ENCODE results near the gene ALOX12. TPM values are rescaled to one million over a fixed set of nuclear protein-coding genes. Genes with fewer than 3 reads are reported as not detected.
"Not testable (repeated sequence)": the region's sequence is repeated elsewhere in the genome, so short reads cannot be mapped to it uniquely, and the experiment has no call there.

ALOX12 gene
- polyA plus RNA-seq, 1 experiment = not detected

DNA sequence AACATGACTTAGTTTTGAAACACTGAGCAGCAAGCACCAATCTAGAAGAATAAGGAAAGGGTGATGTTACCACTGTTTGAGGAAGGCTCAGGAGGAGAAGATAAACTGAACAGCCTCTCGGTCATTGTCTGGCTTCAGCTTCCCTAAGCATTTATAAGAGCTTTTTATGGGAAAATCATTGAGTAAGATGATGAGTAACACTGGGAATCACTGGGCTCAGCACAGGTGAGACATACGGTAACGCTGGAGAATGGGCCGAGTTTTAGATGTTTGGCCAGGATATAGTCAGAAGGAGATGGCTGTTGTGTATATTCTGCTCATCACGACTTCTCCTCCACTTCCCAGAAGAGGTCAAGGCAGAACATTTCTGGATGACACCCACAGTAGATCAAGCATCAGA lies 42.2 kb upstream of the ALOX12 start:
- DNase-seq (ENCODE audit: low read depth) = no peak
- TF ChIP-seq, protein P1, sequence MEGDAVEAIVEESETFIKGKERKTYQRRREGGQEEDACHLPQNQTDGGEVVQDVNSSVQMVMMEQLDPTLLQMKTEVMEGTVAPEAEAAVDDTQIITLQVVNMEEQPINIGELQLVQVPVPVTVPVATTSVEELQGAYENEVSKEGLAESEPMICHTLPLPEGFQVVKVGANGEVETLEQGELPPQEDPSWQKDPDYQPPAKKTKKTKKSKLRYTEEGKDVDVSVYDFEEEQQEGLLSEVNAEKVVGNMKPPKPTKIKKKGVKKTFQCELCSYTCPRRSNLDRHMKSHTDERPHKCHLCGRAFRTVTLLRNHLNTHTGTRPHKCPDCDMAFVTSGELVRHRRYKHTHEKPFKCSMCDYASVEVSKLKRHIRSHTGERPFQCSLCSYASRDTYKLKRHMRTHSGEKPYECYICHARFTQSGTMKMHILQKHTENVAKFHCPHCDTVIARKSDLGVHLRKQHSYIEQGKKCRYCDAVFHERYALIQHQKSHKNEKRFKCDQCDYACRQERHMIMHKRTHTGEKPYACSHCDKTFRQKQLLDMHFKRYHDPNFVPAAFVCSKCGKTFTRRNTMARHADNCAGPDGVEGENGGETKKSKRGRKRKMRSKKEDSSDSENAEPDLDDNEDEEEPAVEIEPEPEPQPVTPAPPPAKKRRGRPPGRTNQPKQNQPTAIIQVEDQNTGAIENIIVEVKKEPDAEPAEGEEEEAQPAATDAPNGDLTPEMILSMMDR (IDR thresholded peaks at IDR 0.05; ENCODE audit: insufficient read depth, low read depth, low read length) = no peak
- Histone ChIP-seq H3K4me3 (ENCODE audit: low read depth, low read length) (no peak overlapping the region), H3K27me3 (ENCODE audit: control insufficient read depth, insufficient read depth, low read length) (no peaks in the 10 kb centered on the region), H3K36me3 (ENCODE audit: control insufficient read depth, insufficient read depth, low read length) (no peaks in the 10 kb centered on the region)
- CTCF ChIA-PET = no interaction called here
- POLR2A ChIA-PET = no interaction called here

DNA sequence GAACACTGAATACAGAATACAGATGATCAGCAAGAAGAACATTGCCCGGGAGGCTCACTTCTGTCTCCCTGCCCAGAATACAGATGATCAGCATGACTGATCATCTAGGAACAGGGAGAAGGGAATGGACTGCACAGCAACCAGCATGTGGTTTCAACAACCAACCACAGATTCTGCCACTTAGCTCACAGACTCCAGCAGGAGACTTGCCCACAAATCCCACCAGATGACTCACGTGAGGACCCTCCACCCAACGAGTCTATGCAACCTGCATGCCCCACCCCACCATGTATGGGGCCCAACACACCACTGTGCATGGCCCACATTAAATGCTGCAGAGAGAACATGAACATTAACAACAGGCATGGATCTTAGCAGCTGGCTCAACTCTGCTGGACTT lies 36.1 kb upstream of the ALOX12 start:
- CTCF ChIA-PET = no interaction called here
- POLR2A ChIA-PET = no interaction called here
- TF ChIP-seq, protein P1 (IDR thresholded peaks at IDR 0.05; ENCODE audit: insufficient read depth, low read depth, low read length) = no peak
- Histone ChIP-seq H3K27me3 (ENCODE audit: control insufficient read depth, insufficient read depth, low read length) (no peaks in the 10 kb centered on the region), H3K4me3 (ENCODE audit: low read depth, low read length) (no peak overlapping the region), H3K36me3 (ENCODE audit: control insufficient read depth, insufficient read depth, low read length) (no peaks in the 10 kb centered on the region)
- DNase-seq (ENCODE audit: low read depth) = no peak

DNA sequence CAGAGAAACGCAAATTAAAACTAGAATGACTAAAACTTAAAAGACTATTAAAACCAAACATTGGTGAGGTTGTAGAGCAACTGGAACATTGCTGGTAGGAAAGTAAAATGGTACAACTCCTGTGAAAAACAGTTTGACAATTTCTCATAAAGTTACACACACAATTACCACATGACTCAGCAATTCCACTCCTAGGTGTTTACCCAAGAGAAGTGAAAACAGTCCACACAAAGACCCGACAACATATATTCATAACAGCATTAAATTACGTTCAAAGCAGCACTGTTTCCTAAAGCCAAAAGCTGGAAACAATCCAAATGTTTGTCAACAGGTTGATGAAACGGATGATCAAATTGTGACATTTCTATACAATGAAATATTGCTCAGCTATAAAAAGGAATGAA lies 26.5 kb upstream of the ALOX12 start:
- CTCF ChIA-PET = interaction anchor here (0.7 to 1.5 kb wide), 2 partner anchors 55 to 288 kb away, joined by 4 read pairs; no protein-coding TSS in a partner anchor
- no peak for DNase-seq (ENCODE audit: low read depth)

DNA sequence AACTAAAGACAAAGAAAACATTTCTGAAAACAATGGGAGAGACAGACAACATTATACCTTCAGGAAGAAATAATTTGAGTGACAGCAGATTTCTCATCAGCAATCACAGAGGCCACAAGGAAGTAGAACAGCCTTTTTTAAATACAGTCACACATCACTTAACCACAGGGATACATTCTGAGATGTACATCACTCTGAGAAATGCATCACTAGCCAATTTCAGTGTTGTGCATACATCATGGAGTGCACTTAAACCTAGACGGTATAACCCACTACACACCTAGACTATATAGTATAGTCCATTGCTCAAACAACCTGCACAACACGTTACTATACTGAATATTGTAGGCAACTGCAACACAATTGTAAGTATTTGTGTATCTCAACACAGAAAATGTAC lies 24.9 kb upstream of the ALOX12 start:
- no peaks in the 10 kb centered on the region for H3K36me3 ChIP-seq (ENCODE audit: control insufficient read depth, insufficient read depth, low read length)
- H3K27me3 ChIP-seq (ENCODE audit: control insufficient read depth, insufficient read depth, low read length) = no peaks in the 10 kb centered on the region
- ChIA-PET POLR2A (no interaction called here), CTCF (interaction anchor here (0.6 kb wide), 1 partner anchor 34 kb away, joined by 3 read pairs; no protein-coding TSS in a partner anchor)
- H3K4me3 ChIP-seq (ENCODE audit: low read depth, low read length) = no peak overlapping the region
- no peak for DNase-seq (ENCODE audit: low read depth)
- TF ChIP-seq, protein P1 (IDR thresholded peaks at IDR 0.05; ENCODE audit: insufficient read depth, low read depth, low read length) = no peak

More for the DNA sequence above, 26.5 kb upstream of the ALOX12 start:
- H3K4me3 ChIP-seq (ENCODE audit: low read depth, low read length) = no peak overlapping the region
- POLR2A ChIA-PET = no interaction called here
- no peaks in the 10 kb centered on the region for H3K27me3 ChIP-seq (ENCODE audit: control insufficient read depth, insufficient read depth, low read length)
- TF ChIP-seq, protein P1 (IDR thresholded peaks at IDR 0.05; ENCODE audit: insufficient read depth, low read depth, low read length) = no peak
- H3K36me3 ChIP-seq (ENCODE audit: control insufficient read depth, insufficient read depth, low read length) = no peaks in the 10 kb centered on the region

DNA sequence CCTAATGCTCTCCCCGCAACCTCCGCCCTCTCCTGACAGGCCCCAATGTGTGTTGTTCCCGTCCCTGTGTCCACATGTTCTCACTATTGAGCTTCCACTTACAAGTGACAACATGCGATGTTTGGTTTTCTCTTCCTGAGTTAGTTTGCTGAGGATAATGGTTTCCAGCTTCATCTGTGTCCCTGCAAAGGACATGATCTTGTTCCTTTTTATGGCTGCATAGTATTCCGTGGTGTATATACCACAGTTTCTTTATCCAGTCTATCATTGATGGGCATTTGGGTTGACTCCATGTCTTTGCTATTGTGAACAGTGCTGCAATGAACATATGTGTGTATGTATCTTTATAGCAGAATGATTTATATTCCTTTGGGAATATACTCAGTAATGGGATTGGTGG lies 16.4 kb upstream of the ALOX12 start:
- CTCF ChIA-PET; H3K27me3 ChIP-seq (ENCODE audit: control insufficient read depth, insufficient read depth, low read length); H3K4me3 ChIP-seq (ENCODE audit: low read depth, low read length); POLR2A ChIA-PET; H3K36me3 ChIP-seq (ENCODE audit: control insufficient read depth, insufficient read depth, low read length); DNase-seq (ENCODE audit: low read depth): not testable (repeated sequence)

DNA sequence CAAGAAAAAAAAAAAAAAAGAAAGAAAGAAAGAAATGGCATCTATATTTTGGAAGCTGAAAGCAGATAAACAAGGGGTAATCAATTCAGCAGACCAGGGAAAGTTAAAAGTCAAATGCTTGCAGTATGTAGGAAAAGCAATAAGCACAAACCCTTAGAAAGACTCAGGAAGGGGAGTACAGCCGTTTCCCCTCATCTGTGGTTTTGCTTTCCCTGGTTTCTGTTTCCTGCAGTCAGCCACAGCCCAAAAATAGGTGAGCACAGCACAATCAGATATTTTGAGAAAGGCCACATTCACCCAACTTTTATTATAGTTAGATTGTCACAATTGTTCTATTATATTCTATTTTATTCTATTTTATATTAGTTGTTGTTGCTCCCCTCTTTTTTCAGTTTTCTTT lies 14.4 kb upstream of the ALOX12 start:
- no peak overlapping the region for H3K4me3 ChIP-seq (ENCODE audit: low read depth, low read length)
- no peak for DNase-seq (ENCODE audit: low read depth)
- TF ChIP-seq, protein P1 (IDR thresholded peaks at IDR 0.05; ENCODE audit: insufficient read depth, low read depth, low read length) = no peak
- ChIA-PET POLR2A (no interaction called here), CTCF (no interaction called here)
- no peaks in the 10 kb centered on the region for H3K27me3 ChIP-seq (ENCODE audit: control insufficient read depth, insufficient read depth, low read length)
- no peaks in the 10 kb centered on the region for H3K36me3 ChIP-seq (ENCODE audit: control insufficient read depth, insufficient read depth, low read length)

All from BJ (cell line).